Astrocyte (in vitro differentiated cells and primary cell): ENCODE measurements around the gene TENM3.

Experiments
- EZH2 ChIP-seq: IDR thresholded peaks from 2 replicates; pipeline ENCODE4 v1.6.1; 2012; ENCODE audit warnings: mild to moderate bottlenecking, low read length, inconsistent platforms; ENCODE audit not compliant: insufficient read depth
- TF ChIP-seq, protein P1 (sequence below): IDR thresholded peaks from 2 replicates; pipeline ENCODE4 v1.5.1; 2011; ENCODE audit warnings: low read depth, mild to moderate bottlenecking, inconsistent platforms, low read length, moderate library complexity; ENCODE audit not compliant: insufficient read depth

GRCh38 chr4:182694551-182694950 is 451.3 kb downstream of the TENM3 start:
- no peak for TF ChIP-seq EZH2
- TF ChIP-seq, protein P1, sequence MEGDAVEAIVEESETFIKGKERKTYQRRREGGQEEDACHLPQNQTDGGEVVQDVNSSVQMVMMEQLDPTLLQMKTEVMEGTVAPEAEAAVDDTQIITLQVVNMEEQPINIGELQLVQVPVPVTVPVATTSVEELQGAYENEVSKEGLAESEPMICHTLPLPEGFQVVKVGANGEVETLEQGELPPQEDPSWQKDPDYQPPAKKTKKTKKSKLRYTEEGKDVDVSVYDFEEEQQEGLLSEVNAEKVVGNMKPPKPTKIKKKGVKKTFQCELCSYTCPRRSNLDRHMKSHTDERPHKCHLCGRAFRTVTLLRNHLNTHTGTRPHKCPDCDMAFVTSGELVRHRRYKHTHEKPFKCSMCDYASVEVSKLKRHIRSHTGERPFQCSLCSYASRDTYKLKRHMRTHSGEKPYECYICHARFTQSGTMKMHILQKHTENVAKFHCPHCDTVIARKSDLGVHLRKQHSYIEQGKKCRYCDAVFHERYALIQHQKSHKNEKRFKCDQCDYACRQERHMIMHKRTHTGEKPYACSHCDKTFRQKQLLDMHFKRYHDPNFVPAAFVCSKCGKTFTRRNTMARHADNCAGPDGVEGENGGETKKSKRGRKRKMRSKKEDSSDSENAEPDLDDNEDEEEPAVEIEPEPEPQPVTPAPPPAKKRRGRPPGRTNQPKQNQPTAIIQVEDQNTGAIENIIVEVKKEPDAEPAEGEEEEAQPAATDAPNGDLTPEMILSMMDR: no peak
